ENCODE results near the gene NXPH2.

The NXPH2 gene

DNA sequence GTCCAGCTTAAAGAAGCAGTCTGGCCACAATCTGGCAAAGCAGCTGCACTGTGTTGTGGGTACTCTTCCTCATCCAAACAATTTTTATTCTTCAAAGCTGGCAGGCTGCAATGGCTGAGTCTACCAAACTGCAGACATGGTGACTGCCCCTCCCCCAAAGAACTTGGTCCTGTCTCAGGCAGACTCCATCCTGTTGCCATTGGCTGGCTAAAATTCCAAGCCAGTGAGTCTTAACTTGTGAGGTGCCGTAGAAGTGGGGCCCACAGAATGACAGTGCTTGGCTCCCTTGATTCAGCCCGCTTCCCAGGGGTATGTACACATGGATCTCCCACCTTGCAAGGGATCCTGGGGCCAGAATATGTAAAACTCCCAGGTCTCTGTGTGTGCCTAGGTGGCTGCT is 14.5 kb upstream of the NXPH2 start:
- no peak overlapping the region for H2AFZ ChIP-seq (ENCODE audit: low read depth)
- no peaks in the 10 kb centered on the region for H3K79me2 ChIP-seq (ENCODE audit: insufficient read depth, low read depth)
- TF ChIP-seq, protein P1, sequence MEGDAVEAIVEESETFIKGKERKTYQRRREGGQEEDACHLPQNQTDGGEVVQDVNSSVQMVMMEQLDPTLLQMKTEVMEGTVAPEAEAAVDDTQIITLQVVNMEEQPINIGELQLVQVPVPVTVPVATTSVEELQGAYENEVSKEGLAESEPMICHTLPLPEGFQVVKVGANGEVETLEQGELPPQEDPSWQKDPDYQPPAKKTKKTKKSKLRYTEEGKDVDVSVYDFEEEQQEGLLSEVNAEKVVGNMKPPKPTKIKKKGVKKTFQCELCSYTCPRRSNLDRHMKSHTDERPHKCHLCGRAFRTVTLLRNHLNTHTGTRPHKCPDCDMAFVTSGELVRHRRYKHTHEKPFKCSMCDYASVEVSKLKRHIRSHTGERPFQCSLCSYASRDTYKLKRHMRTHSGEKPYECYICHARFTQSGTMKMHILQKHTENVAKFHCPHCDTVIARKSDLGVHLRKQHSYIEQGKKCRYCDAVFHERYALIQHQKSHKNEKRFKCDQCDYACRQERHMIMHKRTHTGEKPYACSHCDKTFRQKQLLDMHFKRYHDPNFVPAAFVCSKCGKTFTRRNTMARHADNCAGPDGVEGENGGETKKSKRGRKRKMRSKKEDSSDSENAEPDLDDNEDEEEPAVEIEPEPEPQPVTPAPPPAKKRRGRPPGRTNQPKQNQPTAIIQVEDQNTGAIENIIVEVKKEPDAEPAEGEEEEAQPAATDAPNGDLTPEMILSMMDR (conservative IDR thresholded peaks at IDR 0.05; ENCODE audit: low read depth, low read length): no peak

DNA sequence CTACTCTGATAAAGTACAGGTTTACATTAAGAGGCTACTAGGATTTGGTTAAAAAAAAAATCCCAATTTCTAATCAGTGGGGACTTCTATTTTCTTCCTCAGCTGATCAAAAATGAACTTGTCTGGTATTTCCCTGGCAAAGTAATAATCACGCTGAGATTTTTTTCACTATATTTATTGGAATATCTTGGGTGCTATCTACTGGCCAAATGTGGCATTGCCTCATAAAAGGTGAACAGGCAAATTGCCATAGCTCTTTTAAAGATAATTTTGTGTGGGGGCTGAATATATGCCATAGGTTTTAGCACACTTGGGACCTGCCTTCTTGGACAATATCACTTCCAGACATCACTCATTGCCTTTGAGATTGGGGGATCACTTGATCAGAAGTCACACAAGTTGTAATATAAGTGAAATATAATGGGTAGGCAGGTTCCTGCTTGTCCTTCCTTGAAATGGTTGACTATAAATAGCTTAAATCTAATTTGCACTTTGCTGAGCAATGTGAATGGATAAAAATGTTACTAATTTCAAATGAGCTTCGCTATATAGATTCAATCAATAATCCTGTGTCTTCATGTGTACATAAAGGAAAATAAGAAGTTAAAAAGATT is 7.0 kb upstream of the NXPH2 start:
- Histone ChIP-seq H3K4me1 (ENCODE audit: low read depth, poor library complexity, severe bottlenecking) (peaks cover 5% of the 10 kb centered on the region), H3K4me3 (IDR thresholded peaks at IDR 0.05; ENCODE audit: insufficient read depth, low read depth, low read length) (no peak overlapping the region), H3K4me2 (no peak overlapping the region), H3K27me3 (ENCODE audit: insufficient read depth, low read depth) (no peaks in the 10 kb centered on the region), H3K27ac (no peak overlapping the region), H3K36me3 (ENCODE audit: insufficient read depth) (no peaks in the 10 kb centered on the region), H3K9ac (no peak overlapping the region), H4K20me1 (ENCODE audit: insufficient read depth) (no peaks in the 10 kb centered on the region), H3K79me2 (ENCODE audit: insufficient read depth, low read depth) (no peaks in the 10 kb centered on the region), H2AFZ (ENCODE audit: low read depth) (no peak overlapping the region; the same call in 1 of the 2 replicates)
- TF ChIP-seq, protein P1 (conservative IDR thresholded peaks at IDR 0.05; ENCODE audit: low read depth, low read length): peak; percentile 59; the same call in 1 of the 2 replicates

More for the DNA sequence above, 14.5 kb upstream of the NXPH2 start:
- no peak overlapping the region for H3K27ac ChIP-seq
- H3K4me3 ChIP-seq (IDR thresholded peaks at IDR 0.05; ENCODE audit: insufficient read depth, low read depth, low read length): no peak overlapping the region
- no peak overlapping the region for H3K4me2 ChIP-seq
- no peaks in the 10 kb centered on the region for H3K4me1 ChIP-seq (ENCODE audit: low read depth, poor library complexity, severe bottlenecking)
- H4K20me1 ChIP-seq (ENCODE audit: insufficient read depth): no peaks in the 10 kb centered on the region
- no peak overlapping the region for H3K9ac ChIP-seq
- no peaks in the 10 kb centered on the region for H3K27me3 ChIP-seq (ENCODE audit: insufficient read depth, low read depth)
- no peaks in the 10 kb centered on the region for H3K36me3 ChIP-seq (ENCODE audit: insufficient read depth)

DNA sequence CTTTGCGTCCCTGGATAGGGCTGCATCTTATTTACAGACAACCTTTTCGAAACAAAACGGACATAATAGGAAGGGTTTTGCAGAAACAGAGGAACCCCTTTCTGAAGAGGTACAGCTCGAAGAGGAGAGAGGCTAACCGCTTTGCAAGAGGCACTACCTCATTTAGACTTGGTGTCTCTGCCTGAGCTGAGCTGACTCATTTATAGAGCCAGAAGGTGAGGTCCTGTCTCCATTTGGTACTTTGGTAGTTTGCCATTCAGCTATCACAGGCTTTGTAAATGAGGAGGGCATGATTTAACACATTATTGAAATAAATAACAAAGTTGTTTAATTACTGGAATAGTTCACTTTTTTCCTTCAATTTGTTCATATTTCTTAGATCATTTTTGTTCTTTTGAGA is 2.2 kb upstream of the NXPH2 start:
- no peaks in the 10 kb centered on the region for H3K36me3 ChIP-seq (ENCODE audit: insufficient read depth)
- TF ChIP-seq, protein P1 (conservative IDR thresholded peaks at IDR 0.05; ENCODE audit: low read depth, low read length): no peak
- H4K20me1 ChIP-seq (ENCODE audit: insufficient read depth): no peaks in the 10 kb centered on the region
- H3K9ac ChIP-seq: no peak overlapping the region
- no peak overlapping the region for H3K4me3 ChIP-seq (IDR thresholded peaks at IDR 0.05; ENCODE audit: insufficient read depth, low read depth, low read length)
- H3K79me2 ChIP-seq (ENCODE audit: insufficient read depth, low read depth): no peaks in the 10 kb centered on the region
- peaks cover 5% of the 10 kb centered on the region for H3K4me1 ChIP-seq (ENCODE audit: low read depth, poor library complexity, severe bottlenecking)
- H3K27me3 ChIP-seq (ENCODE audit: insufficient read depth, low read depth): no peaks in the 10 kb centered on the region
- no peak overlapping the region for H2AFZ ChIP-seq (ENCODE audit: low read depth)
- no peak overlapping the region for H3K27ac ChIP-seq
- no peak overlapping the region for H3K4me2 ChIP-seq

DNA sequence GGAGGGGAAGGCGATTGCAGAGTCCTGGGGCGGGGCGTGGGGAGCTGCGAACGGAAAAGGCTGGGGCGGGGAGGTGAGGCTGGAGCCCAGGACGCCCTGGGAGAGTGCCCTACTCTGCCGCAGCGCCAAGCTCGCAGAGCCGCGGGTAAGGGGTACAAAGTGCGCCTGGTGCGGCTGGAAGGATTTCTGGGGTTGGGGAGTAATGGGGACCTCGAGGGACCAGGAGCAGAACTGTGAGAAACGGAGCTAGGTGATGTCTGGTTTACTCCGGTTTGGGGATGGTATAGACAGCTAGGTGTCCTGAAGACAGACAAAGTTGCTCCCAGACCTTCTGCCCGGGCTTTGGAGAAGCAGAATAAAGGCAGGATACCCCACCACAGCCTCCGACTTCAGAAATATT is 718 bp upstream of the NXPH2 start:
- Histone ChIP-seq H3K27ac (no peak overlapping the region), H3K79me2 (ENCODE audit: insufficient read depth, low read depth) (no peaks in the 10 kb centered on the region), H3K27me3 (ENCODE audit: insufficient read depth, low read depth) (no peaks in the 10 kb centered on the region), H4K20me1 (ENCODE audit: insufficient read depth) (no peaks in the 10 kb centered on the region), H3K9ac (no peak overlapping the region), H3K4me1 (ENCODE audit: low read depth, poor library complexity, severe bottlenecking) (no peaks in the 10 kb centered on the region), H3K4me3 (IDR thresholded peaks at IDR 0.05; ENCODE audit: insufficient read depth, low read depth, low read length) (no peak overlapping the region), H2AFZ (ENCODE audit: low read depth) (no peak overlapping the region), H3K4me2 (no peak overlapping the region), H3K36me3 (ENCODE audit: insufficient read depth) (no peaks in the 10 kb centered on the region)
- TF ChIP-seq, protein P1 (conservative IDR thresholded peaks at IDR 0.05; ENCODE audit: low read depth, low read length): no peak

All from KMS-11 (cell line).